Coronary artery (tissue), 2 donors: ENCODE results near the gene KLF3.

ENCODE experiments used
- DNase-seq: peaks from one replicate; pipeline ENCODE4 v3.0.0-alpha.2; 2017; ENCODE audit warnings: low spot score
- H3K27ac ChIP-seq, 2 donors: fragments of 200-600 bp; sonication (generic); one replicate each; pipeline ENCODE4 v1.5.1; 2016 to 2019
- H3K4me3 ChIP-seq: fragments of 200-600 bp; sonication (generic); 2 replicates; pipeline ENCODE4 v1.5.1; 2016; ENCODE audit warnings: mild to moderate bottlenecking, moderate library complexity
- TF ChIP-seq, protein P1 (sequence below): fragments of 200-600 bp; sonication (generic); IDR thresholded peaks from one replicate; pipeline ENCODE4 v1.5.1; 2019; ENCODE audit warnings: antibody characterized with exemption

KLF3 gene

DNA sequence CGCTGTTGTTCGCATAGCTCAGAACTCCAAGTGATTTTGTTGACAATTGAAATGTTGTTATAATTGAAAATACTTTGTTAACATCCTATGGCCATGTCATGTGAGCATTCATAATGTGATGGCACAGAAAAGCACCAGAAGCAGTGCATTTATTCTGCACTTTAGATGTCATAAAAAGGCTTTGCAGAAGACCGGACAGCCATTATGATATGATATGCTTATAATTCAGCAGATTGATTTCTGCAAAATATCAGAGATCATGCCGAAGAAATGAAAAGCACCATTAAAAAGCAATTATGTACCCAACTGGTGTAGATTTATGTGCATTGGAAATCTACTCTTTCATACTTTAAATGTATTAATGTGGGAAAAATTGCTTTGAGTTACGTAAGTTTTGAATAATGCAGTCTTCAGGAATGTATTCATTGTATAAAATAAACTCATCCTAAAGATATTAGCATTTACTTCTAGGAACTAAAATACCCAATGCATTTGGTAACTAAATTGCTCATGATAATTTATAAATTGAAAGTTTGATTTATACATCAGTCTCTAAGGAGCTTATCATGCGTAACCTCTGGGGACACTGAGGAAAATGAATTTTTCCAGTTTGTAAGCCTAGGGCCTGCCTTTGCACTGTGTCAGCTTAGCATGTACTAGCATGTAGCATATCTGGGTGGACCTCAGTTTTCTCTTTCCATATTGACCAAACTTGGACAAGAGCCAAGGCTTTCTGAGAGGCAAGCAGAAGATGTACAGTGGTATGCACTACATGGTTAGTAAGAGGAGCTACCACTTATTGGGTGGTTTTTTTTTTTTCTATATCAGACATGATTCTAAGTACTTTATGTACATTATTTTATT, 75.2 kb downstream of the KLF3 start:
- no peak overlapping the region for H3K27ac ChIP-seq
- DNase-seq = no peak
- TF ChIP-seq, protein P1, sequence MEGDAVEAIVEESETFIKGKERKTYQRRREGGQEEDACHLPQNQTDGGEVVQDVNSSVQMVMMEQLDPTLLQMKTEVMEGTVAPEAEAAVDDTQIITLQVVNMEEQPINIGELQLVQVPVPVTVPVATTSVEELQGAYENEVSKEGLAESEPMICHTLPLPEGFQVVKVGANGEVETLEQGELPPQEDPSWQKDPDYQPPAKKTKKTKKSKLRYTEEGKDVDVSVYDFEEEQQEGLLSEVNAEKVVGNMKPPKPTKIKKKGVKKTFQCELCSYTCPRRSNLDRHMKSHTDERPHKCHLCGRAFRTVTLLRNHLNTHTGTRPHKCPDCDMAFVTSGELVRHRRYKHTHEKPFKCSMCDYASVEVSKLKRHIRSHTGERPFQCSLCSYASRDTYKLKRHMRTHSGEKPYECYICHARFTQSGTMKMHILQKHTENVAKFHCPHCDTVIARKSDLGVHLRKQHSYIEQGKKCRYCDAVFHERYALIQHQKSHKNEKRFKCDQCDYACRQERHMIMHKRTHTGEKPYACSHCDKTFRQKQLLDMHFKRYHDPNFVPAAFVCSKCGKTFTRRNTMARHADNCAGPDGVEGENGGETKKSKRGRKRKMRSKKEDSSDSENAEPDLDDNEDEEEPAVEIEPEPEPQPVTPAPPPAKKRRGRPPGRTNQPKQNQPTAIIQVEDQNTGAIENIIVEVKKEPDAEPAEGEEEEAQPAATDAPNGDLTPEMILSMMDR = no peak

DNA sequence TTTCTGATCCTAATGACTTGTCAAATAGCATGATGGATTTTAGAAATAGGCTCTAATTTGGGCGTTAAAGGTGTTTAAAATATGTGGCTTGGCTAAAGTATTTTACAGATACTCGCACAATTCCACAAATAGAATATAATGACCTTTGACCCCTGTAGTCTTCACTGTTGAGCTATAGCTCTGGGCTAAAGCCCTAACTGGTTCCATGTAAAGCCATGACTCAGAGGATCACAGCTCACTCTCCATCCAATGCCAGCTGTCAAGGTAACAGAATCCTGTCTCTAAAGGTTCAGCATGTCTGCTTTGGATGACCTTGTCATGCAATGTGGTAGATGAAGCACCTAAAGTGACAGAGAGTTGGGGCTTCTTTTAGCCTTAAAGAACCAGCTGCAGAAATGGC, 76.3 kb downstream of the KLF3 start:
- DNase-seq = no peak
- H3K4me3 ChIP-seq = no peak overlapping the region
- H3K27ac ChIP-seq = no peak overlapping the region
- TF ChIP-seq, protein P1 = no peak

More for the DNA sequence above, 75.2 kb downstream of the KLF3 start:
- no peak overlapping the region for H3K4me3 ChIP-seq

DNA sequence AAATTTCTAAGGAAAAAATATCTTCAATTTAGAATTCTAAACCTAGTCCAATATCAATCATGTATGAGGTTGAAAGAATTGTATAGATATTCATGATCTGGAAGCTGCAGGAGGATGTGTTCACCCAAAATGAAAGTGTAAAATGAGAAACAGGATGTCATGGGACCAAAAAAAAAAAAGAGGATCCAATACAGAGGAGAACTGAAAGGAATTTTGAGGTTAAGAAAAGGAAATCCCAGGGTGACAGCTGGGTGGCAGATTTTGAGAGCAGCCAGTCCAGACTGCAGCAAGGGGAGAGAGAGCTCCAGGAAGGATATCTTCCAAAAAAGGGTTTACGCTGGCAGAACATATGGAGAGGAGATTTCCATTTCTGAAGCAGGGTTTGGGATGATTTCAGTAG, 79.9 kb downstream of the KLF3 start:
- DNase-seq = no peak
- peak overlapping the region in 1 of 2 donors; percentile 37 for H3K27ac ChIP-seq
- TF ChIP-seq, protein P1 = no peak
- no peak overlapping the region for H3K4me3 ChIP-seq

DNA sequence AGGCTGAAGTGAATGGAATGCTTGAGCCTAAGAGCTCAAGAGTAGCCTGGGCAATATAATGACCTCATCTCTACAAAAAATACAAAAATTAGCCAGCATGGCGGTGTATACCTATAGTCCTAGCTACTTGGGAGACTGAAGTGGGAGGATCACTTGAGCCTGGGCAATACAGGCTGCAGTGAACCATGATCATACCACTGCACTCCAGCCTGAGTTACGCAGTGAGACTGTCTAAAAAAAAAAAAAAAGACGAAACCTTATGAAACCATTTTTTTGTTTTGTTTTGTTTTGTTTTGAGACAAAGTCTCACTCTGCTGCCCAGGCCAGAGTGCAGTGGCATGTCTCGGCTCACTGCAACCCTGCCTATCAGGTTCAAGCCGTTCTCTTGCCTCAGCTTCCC, 81.9 kb downstream of the KLF3 start:
- Histone ChIP-seq H3K27ac (no peak overlapping the region), H3K4me3 (no peak overlapping the region)
- TF ChIP-seq, protein P1 = no peak
- DNase-seq = no peak

DNA sequence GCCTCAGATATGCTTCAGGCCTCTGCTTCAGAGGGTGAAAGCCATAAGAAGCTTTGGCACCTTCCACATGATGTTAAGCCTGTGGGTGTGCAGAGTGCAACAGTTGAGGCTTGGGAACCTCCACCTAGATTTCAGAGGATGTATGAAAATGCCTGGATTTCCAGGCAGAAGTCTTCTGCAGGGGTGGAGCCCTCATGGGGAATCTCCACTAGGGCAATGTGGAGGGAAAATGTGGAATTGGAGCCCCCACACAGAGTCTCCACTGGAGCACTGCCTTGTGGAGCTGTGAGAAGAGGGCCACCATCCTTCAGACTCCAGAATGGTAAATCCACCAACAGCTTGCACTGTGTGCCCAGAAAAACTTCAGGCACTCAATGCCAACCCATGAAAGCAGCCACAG, 83.6 kb downstream of the KLF3 start:
- Histone ChIP-seq H3K4me3 (no peak overlapping the region), H3K27ac (no peak overlapping the region)
- TF ChIP-seq, protein P1 = no peak
- no peak for DNase-seq

DNA sequence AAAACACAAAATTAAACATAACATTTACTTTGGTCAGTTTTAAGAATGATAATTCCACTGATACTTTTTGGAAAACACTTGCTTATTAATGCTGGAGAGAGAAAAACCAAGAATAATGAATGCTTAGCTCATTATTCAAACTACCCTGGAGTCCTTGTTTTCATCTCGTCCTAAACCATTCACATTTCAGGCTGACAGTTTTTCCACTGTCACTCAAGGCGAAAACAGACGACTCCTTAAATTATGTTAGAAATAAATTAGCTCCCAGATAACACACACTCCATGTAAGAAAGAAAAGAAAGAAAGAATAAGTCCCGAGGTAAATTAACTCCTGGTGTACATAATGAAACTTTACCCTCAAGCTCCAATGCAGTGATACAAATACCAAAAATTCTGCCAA, 85.3 kb downstream of the KLF3 start:
- TF ChIP-seq, protein P1 = no peak
- Histone ChIP-seq H3K27ac (no peak overlapping the region), H3K4me3 (no peak overlapping the region)
- no peak for DNase-seq
